GM12872 (cell line): ENCODE results near the gene ZAR1L.

Source experiments
- CTCF ChIP-seq: IDR thresholded peaks from 3 replicates; pipeline ENCODE4 v1.5.1; 2011; ENCODE audit warnings: low read depth, mild to moderate bottlenecking, low read length, moderate library complexity; ENCODE audit not compliant: insufficient read depth

The ZAR1L gene

GRCh38 chr13:32310134-32310706 lies 4.9 kb downstream of the ZAR1L start:
- TF ChIP-seq CTCF, result peak; percentile 66

GRCh38 chr13:32309312-32310133 lies 5.6 kb downstream of the ZAR1L start:
- no peak for TF ChIP-seq CTCF

GRCh38 chr13:32305646-32306045 lies 9.5 kb downstream of the ZAR1L start:
- TF ChIP-seq CTCF, result no peak

- no peak for TF ChIP-seq CTCF
Measured at GRCh38 chr13:32302461-32302860, 12.7 kb downstream of the ZAR1L start.

- no peak for TF ChIP-seq CTCF
Measured at GRCh38 chr13:32300920-32301319, 14.2 kb downstream of the ZAR1L start.

- no peak for TF ChIP-seq CTCF
Measured at GRCh38 chr13:32300406-32300805, 14.8 kb downstream of the ZAR1L start.

GRCh38 chr13:32299893-32300292 lies 15.3 kb downstream of the ZAR1L start:
- no peak for TF ChIP-seq CTCF
